Cardiac muscle cell (in vitro differentiated cells and primary cell): ENCODE measurements around the gene PLEKHA6. TPM values are rescaled to one million over a fixed set of nuclear protein-coding genes. Genes with fewer than 3 reads are reported as not detected.

Experiments
- DNase-seq, 2 donors: peaks; one replicate each; pipeline versions ENCODE4 v3.0.0 to v3.0.0-alpha.2; 2010 to 2017; ENCODE audit warnings: low read depth in 1 of 2, low spot score in 1 of 2
- H3K27ac ChIP-seq: fragments of 200-600 bp; sonication (generic); 2 replicates; pipeline ENCODE4 v1.5.1; 2016
- H3K27me3 ChIP-seq: fragments of 200-600 bp; sonication (generic); 2 replicates; pipeline ENCODE4 v1.6.0; 2016; ENCODE audit warnings: control low read depth
- H3K36me3 ChIP-seq: fragments of 200-600 bp; sonication (generic); 2 replicates; pipeline ENCODE4 v1.5.1; 2016; ENCODE audit warnings: control low read depth
- H3K4me1 ChIP-seq: fragments of 200-600 bp; sonication (generic); 2 replicates; pipeline ENCODE4 v1.8.1; 2017; ENCODE audit warnings: low read depth, mild to moderate bottlenecking, mixed run types
- H3K4me3 ChIP-seq: fragments of 200-600 bp; sonication (generic); 2 replicates; pipeline ENCODE4 v1.5.1; 2016; ENCODE audit warnings: mild to moderate bottlenecking
- H3K9me3 ChIP-seq: fragments of 200-600 bp; sonication (generic); 2 replicates; pipeline ENCODE4 v1.5.1; 2017; ENCODE audit warnings: low read depth, mild to moderate bottlenecking, control low read depth
- polyA plus RNA-seq: library from polyadenylated mRNA; unstranded; fragments of >200 nt; fragmentation: Nextera tagmentation; extraction: Ambion mirVana; gene quantifications from 2 replicates; pipeline ENCODE4 v1.2.1, GENCODE V29; 2016
- total RNA-seq: library from RNA; depleted of rRNA; stranded (reverse); fragments of >200 nt; gene quantifications from 2 replicates; pipeline ENCODE4 v1.2.3, GENCODE V29; 2016
- TF ChIP-seq, protein P1 (sequence below): IDR thresholded peaks from 2 replicates; pipeline ENCODE4 v1.5.1; 2012; ENCODE audit warnings: low read depth, mild to moderate bottlenecking, low read length

Gene PLEKHA6
- total and polyA plus RNA-seq, 2 experiments from 2014 or later, result 41.6 to 44.1 TPM

DNA sequence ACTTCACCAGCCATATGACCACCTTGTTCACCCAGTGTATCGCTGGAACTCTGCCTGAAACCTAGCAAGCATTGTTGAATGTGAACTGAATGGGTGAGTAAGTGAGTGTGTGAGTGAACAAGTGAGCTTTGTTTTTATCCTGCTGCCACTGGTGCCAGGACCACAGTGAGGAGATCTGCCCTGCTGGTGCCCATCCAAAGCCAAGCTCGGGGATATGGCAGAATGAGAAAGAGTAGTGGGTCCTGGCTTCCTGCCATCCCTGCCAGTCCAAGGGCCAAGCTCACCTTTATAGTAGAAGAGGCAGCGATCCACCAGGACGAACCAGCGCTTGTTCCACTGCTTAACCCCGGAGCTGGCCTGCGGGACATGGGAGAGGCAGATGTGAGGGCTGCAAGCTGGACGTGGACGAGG lies 92.5 kb downstream of the PLEKHA6 start:
- H3K27me3 ChIP-seq, result no peaks in the 10 kb centered on the region
- no peak for DNase-seq
- H3K4me3 ChIP-seq, result no peak overlapping the region
- TF ChIP-seq, protein P1, sequence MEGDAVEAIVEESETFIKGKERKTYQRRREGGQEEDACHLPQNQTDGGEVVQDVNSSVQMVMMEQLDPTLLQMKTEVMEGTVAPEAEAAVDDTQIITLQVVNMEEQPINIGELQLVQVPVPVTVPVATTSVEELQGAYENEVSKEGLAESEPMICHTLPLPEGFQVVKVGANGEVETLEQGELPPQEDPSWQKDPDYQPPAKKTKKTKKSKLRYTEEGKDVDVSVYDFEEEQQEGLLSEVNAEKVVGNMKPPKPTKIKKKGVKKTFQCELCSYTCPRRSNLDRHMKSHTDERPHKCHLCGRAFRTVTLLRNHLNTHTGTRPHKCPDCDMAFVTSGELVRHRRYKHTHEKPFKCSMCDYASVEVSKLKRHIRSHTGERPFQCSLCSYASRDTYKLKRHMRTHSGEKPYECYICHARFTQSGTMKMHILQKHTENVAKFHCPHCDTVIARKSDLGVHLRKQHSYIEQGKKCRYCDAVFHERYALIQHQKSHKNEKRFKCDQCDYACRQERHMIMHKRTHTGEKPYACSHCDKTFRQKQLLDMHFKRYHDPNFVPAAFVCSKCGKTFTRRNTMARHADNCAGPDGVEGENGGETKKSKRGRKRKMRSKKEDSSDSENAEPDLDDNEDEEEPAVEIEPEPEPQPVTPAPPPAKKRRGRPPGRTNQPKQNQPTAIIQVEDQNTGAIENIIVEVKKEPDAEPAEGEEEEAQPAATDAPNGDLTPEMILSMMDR, result no peak
- no peaks in the 10 kb centered on the region for H3K9me3 ChIP-seq
- no peak overlapping the region for H3K27ac ChIP-seq
- H3K36me3 ChIP-seq, result peaks cover 45% of the 10 kb centered on the region
- H3K4me1 ChIP-seq, result peaks cover 19% of the 10 kb centered on the region

DNA sequence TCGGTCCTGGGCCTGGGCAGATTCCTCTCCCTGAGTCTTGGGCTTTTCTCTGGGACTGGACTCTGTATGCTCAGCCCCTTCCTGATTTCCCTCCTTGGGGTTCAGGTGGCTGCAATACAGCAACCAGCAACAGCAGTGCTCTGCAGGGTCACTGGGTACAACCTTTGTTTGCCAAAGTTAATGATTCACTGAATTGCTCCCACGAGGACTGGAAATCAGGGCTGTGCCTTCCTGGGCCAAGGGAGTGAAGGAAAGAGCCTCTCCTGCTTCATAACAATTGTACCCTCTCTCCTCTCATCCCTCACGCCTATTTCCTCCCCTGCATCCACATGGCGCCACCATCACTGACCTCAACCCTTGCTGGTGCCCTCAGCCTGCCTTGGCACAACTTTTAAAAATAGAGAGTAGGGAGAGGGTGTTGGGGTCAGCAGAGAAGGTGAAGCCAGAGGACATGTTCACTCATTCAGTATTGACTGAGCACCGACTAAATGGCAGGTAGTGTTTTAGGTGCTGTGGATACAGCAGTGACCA lies 93.2 kb downstream of the PLEKHA6 start:
- H3K27ac ChIP-seq, result no peak overlapping the region
- no peak for DNase-seq

DNA sequence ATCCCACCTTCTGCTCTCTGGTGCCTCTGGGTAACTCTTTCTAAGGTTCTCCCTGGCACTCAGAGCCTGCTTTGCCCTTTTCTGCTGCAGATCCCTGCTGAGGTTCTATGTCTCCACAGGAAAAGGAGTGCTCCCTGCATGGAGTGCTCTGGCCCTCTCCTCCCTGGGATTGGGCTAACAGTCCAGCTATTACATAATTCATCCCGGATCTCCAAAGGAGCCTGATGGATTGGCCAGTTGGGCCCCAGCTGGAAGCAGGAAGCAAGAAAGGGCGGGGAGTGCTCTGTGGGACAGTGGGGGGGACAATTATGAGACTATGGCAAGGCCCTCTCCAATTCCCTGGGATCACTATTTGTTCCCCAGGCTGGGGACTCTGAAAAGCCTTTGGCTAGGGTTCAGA lies 94.1 kb downstream of the PLEKHA6 start:
- TF ChIP-seq, protein P1, result no peak
- peaks cover 19% of the 10 kb centered on the region for H3K4me1 ChIP-seq
- H3K27me3 ChIP-seq, result no peaks in the 10 kb centered on the region
- H3K27ac ChIP-seq, result no peak overlapping the region
- no peak for DNase-seq
- H3K9me3 ChIP-seq, result no peaks in the 10 kb centered on the region
- no peak overlapping the region for H3K4me3 ChIP-seq
- H3K36me3 ChIP-seq, result peaks cover 46% of the 10 kb centered on the region

More for the DNA sequence above, 93.2 kb downstream of the PLEKHA6 start:
- TF ChIP-seq, protein P1, result no peak
- H3K9me3 ChIP-seq, result no peaks in the 10 kb centered on the region
- H3K27me3 ChIP-seq, result no peaks in the 10 kb centered on the region
- peaks cover 47% of the 10 kb centered on the region for H3K36me3 ChIP-seq
- peaks cover 19% of the 10 kb centered on the region for H3K4me1 ChIP-seq
- H3K4me3 ChIP-seq, result no peak overlapping the region

DNA sequence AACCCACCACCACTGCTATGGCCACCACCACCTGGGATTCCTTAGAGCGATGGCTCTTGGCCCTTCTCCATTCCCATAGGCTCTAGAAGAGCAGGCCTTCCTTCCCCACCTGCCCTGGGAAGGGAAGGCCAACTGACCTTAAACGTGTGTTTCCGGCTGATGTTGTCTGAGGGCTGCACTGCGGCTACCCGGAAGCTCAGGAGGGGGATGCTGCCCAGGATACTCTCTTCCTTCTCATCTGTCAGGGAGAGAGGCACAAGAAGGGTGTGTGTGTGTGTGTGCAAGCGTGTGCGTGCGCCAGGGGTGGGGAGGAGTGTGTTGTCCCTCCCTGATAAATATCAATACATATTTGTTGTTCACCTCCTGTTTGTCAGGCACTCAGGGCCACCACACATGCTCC lies 94.9 kb downstream of the PLEKHA6 start:
- Histone ChIP-seq H3K9me3 (no peaks in the 10 kb centered on the region), H3K4me1 (peaks cover 19% of the 10 kb centered on the region), H3K27me3 (no peaks in the 10 kb centered on the region), H3K4me3 (no peak overlapping the region), H3K27ac (peak overlapping the region; percentile 84), H3K36me3 (peaks cover 48% of the 10 kb centered on the region)
- no peak for DNase-seq
- TF ChIP-seq, protein P1, result no peak

DNA sequence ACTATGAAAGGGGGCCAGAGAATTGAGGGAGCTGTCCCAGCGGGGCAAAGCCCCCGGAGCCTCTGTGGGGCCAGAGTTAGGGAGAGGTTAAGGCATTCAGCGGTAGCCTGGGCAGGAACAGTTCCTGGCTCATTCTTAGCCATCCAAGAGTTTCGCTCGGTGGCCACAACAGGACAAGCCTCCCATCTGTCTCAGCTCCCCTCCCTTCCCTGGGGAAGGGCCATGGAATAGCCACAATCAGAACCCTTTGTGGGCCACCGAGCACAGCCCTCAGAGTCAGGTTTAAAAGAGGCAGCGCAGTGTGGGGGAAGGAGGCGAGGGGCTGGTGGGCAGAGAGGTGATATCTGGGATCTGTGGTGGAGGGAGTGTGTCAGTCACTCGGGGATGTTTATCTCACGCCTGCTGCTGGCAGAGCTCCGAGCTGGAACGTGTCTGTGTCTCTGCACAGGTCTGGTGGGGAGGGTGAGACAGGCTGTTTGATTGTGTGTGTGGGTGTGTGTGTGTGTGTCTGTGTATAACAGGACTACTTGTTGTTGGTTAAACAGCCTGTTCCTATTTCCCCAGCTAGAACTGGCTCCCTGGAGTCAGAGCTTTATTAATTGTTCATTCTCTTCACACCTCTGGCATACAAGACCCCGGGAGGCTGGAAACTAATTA lies 96.3 kb downstream of the PLEKHA6 start:
- Histone ChIP-seq H3K4me1 (peaks cover 19% of the 10 kb centered on the region), H3K9me3 (no peaks in the 10 kb centered on the region), H3K27ac (peak overlapping the region; percentile 84), H3K36me3 (peaks cover 54% of the 10 kb centered on the region), H3K4me3 (no peak overlapping the region), H3K27me3 (no peaks in the 10 kb centered on the region)
- TF ChIP-seq, protein P1, result no peak
- DNase-seq, result peak; percentile 21 to 31
